Measurements from ENCODE around the gene SWAP70.

Gene SWAP70

GRCh38 chr11:9639985-9640384 lies 23.9 kb upstream of the SWAP70 start:
- TF ChIP-seq RAD21 (IDR thresholded peaks at IDR 0.05; ENCODE audit: low read depth) (no peak), CEBPB (IDR thresholded peaks at IDR 0.05) (no peak), YY1 (IDR thresholded peaks at IDR 0.05; ENCODE audit: low read depth) (no peak), NFIC (IDR thresholded peaks at IDR 0.05) (no peak), ZBTB7A (IDR thresholded peaks at IDR 0.05; ENCODE audit: low read depth) (no peak), TEAD4 (IDR thresholded peaks at IDR 0.05) (no peak), USF1 (IDR thresholded peaks at IDR 0.05) (no peak), REST (IDR thresholded peaks at IDR 0.05; ENCODE audit: low read depth) (no peak), MAX (IDR thresholded peaks at IDR 0.05) (no peak), CREB1 (IDR thresholded peaks at IDR 0.05; ENCODE audit: low read depth) (no peak), TCF12 (IDR thresholded peaks at IDR 0.05; ENCODE audit: low read depth) (no peak)

- no peak for TF ChIP-seq EGR1 (IDR thresholded peaks at IDR 0.05)
- no peak for TF ChIP-seq FOXM1 (IDR thresholded peaks at IDR 0.05; ENCODE audit: borderline replicate concordance, low read depth)
- TF ChIP-seq ZBTB7A (IDR thresholded peaks at IDR 0.05; ENCODE audit: low read depth): no peak
- TF ChIP-seq MAX (IDR thresholded peaks at IDR 0.05): no peak
- no peak for TF ChIP-seq EP300 (IDR thresholded peaks at IDR 0.05; ENCODE audit: borderline replicate concordance)
- no peak for TF ChIP-seq REST (IDR thresholded peaks at IDR 0.05; ENCODE audit: low read depth)
- no peak for TF ChIP-seq YY1 (IDR thresholded peaks at IDR 0.05; ENCODE audit: low read depth)
- TF ChIP-seq CREB1 (IDR thresholded peaks at IDR 0.05; ENCODE audit: low read depth): no peak
- no peak for TF ChIP-seq TEAD4 (IDR thresholded peaks at IDR 0.05)
- TF ChIP-seq TAF1 (IDR thresholded peaks at IDR 0.05; ENCODE audit: low read depth): no peak
- no peak for TF ChIP-seq CEBPB (IDR thresholded peaks at IDR 0.05)
- no peak for TF ChIP-seq NFIC (IDR thresholded peaks at IDR 0.05)
- TF ChIP-seq RAD21 (IDR thresholded peaks at IDR 0.05; ENCODE audit: low read depth): no peak
- TF ChIP-seq TCF12 (IDR thresholded peaks at IDR 0.05; ENCODE audit: low read depth): no peak
- no peak for TF ChIP-seq USF1 (IDR thresholded peaks at IDR 0.05)
Observed at GRCh38 chr11:9642894-9643293, 21.0 kb upstream of the SWAP70 start.

GRCh38 chr11:9643751-9644150 lies 20.1 kb upstream of the SWAP70 start:
- TF ChIP-seq YY1 (IDR thresholded peaks at IDR 0.05; ENCODE audit: low read depth): no peak
- TF ChIP-seq EP300 (IDR thresholded peaks at IDR 0.05; ENCODE audit: borderline replicate concordance): no peak
- no peak for TF ChIP-seq EGR1 (IDR thresholded peaks at IDR 0.05)
- no peak for TF ChIP-seq ZBTB7A (IDR thresholded peaks at IDR 0.05; ENCODE audit: low read depth)
- TF ChIP-seq RAD21 (IDR thresholded peaks at IDR 0.05; ENCODE audit: low read depth): no peak

GRCh38 chr11:9645881-9646280 lies 18.0 kb upstream of the SWAP70 start:
- TF ChIP-seq MAX (IDR thresholded peaks at IDR 0.05) (no peak), YY1 (IDR thresholded peaks at IDR 0.05; ENCODE audit: low read depth) (no peak), USF1 (IDR thresholded peaks at IDR 0.05) (no peak), ZBTB7A (IDR thresholded peaks at IDR 0.05; ENCODE audit: low read depth) (no peak), TEAD4 (IDR thresholded peaks at IDR 0.05) (no peak), REST (IDR thresholded peaks at IDR 0.05; ENCODE audit: low read depth) (no peak), EP300 (IDR thresholded peaks at IDR 0.05; ENCODE audit: borderline replicate concordance) (no peak), TCF12 (IDR thresholded peaks at IDR 0.05; ENCODE audit: low read depth) (no peak), CEBPB (IDR thresholded peaks at IDR 0.05) (no peak), CREB1 (IDR thresholded peaks at IDR 0.05; ENCODE audit: low read depth) (no peak), EGR1 (IDR thresholded peaks at IDR 0.05) (no peak), RAD21 (IDR thresholded peaks at IDR 0.05; ENCODE audit: low read depth) (no peak), NFIC (IDR thresholded peaks at IDR 0.05) (no peak), FOXM1 (IDR thresholded peaks at IDR 0.05; ENCODE audit: borderline replicate concordance, low read depth) (no peak), TAF1 (IDR thresholded peaks at IDR 0.05; ENCODE audit: low read depth) (no peak)

Data from Ishikawa (cell line).